GM21717 (cell line): ENCODE data around the gene KIF14.

Experiments used
- ATAC-seq: cut with Tn5 transposase; IDR thresholded peaks from one replicate; pipeline ENCODE4 v1.9.1; 2021; ENCODE audit warnings: mild to moderate bottlenecking, moderate library complexity; ENCODE audit not compliant: unreplicated experiment

The KIF14 gene

GRCh38 chr1:200620273-200621131 is at the start of gene KIF14:
Gene KIF14 (minus strand): TSS chr1:200620751. CDS start chr1:200618723, 2,028 bp downstream.
- peak; percentile 93 for ATAC-seq

- peak; percentile 89 for ATAC-seq
Measured at GRCh38 chr1:200669314-200670241, 49.0 kb upstream of the KIF14 start, which contains the start of gene DDX59. Gene DDX59 (minus strand): TSS chr1:200669907. CDS start chr1:200666740, 3,167 bp downstream.

GRCh38 chr1:200668514-200669313 is 48.2 kb upstream of the KIF14 start:
- no peak for ATAC-seq

DNA sequence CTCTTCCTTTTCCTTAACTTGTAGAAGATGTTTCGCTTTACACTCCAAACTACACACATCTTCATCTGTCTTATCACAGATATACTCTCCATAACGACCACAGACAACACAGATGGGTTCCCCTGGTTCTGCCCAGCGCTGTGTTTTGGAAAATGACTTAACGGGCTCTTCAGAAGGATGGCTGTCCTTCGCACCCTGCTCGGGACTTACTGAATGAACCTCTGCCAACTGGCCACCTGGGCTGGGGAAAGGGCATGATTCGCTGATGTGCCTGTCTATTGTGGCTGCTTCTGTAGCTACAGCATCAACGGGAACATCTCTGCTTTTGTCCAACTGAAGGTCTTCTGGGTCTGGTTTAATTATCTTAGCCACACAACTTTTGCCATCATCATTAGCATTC is 45.8 kb upstream of the KIF14 start:
- ATAC-seq, result no peak

DNA sequence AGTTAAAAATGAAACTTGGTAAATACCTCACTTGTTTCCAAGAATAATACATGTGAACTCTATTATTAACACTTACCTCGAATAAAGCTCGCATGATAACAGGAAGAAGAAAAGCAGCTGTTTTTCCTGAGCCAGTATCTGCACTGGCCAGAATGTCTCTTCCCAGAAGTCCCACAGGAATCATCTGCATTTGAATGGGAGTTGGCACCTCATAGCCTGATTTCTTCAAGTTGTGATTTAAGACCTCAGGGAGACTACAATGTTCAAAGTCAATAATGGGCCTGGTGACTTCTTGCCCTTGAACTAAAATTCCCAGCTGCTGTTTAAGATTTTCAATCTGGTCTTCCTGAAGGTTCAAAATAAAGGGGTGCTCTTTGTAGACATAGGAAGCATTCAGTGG is 45.3 kb upstream of the KIF14 start:
- no peak for ATAC-seq

- ATAC-seq, result no peak
Measured at GRCh38 chr1:200660719-200661118, 40.2 kb upstream of the KIF14 start.

GRCh38 chr1:200659269-200659668 is 38.7 kb upstream of the KIF14 start:
- ATAC-seq, result no peak

GRCh38 chr1:200658037-200658818 is 37.7 kb upstream of the KIF14 start:
- no peak for ATAC-seq

DNA sequence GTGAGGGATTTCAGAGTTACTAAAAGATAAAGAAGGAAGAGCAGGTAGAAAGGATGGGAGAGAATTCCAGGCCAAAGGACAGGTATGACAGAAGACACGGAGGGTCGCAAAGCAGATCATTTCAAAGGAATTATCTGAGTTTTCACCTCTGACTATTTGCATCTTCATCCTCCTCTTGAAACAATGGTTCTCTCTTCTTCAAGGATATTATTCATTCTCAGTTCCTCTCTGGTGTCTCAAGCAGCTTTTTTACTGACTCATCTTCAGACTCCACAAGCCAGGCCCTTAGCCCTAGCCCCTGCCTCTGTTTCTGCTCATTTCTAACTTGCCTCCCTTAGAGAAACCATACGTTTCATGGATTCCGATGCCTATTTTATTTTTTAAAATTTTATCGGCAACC is 34.1 kb upstream of the KIF14 start:
- peak; percentile 95 for ATAC-seq

GRCh38 chr1:200653022-200653462 is 32.5 kb upstream of the KIF14 start:
- no peak for ATAC-seq

DNA sequence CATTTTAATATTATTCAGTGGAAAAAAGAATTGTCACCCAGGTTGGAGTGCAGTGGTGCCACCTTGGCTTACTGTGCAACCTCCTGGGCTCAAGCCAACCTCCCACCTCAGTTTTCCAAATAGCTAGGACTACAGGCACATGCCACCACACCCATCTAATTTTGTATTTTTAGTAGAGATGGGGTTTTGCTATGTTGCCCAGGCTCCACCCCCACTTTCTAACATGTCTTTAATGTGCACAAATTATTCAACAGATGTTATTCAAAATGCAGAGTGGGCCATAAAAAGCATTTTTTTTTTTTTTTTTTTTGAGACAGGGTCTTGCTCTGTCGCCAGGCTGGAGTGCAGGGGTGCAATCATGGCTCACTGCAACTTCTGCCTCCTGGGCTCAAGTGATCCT is 31.8 kb upstream of the KIF14 start:
- no peak for ATAC-seq

DNA sequence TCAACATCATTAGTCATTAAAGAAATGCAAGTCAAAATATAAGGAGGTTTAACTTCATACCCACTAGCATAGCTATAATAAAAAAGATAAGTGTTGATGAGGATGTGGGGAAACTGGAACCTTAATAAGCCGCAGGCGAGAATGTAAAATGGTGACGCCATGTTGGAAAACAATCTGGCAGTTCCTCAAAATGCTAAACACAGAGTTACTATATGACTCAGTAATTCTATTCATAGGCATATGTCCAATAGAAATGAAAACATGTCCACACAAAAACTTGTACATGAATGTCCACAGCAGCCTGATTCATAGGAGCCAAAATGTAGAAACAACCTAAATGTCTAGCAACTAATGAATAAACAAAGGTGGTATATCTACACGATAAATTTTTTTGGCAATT is 26.0 kb upstream of the KIF14 start:
- no peak for ATAC-seq

- no peak for ATAC-seq
Measured at GRCh38 chr1:200644021-200644420, 23.5 kb upstream of the KIF14 start.

- no peak for ATAC-seq
Measured at GRCh38 chr1:200642481-200642880, 21.9 kb upstream of the KIF14 start.

- ATAC-seq, result no peak
Measured at GRCh38 chr1:200640963-200641401, 20.4 kb upstream of the KIF14 start.

GRCh38 chr1:200640373-200640962 is 19.9 kb upstream of the KIF14 start:
- no peak for ATAC-seq

DNA sequence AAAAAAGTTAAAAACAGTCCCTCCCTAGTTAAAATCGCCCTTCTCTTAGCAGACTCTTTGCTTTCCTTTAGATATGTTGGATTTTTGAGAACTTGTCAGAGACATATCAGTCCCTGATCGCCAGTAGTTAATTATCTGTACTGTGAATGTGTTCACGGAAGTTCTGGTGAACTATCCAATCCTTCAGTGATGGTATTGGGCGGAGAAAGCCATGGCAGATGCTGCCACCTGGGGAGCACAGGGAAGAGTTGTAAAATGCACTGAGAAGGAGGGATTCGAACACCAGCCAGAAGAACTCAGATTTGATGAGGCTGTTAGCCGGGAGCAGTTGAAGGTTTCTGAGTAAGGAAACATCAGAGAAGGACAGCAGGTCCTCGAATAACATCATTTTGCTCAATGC is 17.5 kb upstream of the KIF14 start:
- ATAC-seq, result no peak

- ATAC-seq, result no peak
Measured at GRCh38 chr1:200636681-200637080, 16.1 kb upstream of the KIF14 start.
